H1 (cell line): ENCODE data around the gene TMEM161A. TPM values are rescaled to one million over a fixed set of nuclear protein-coding genes. Genes with fewer than 3 reads are reported as not detected.

Experiments used
- CTCF ChIA-PET: fragments of 300-600 bp; sonication (Branson Sonifier 250); formaldehyde crosslinking; loops from one replicate; lab custom pipeline; 2021; ENCODE audit not compliant: partially characterized antibody; lab: Charles Lee
- POLR2A ChIA-PET: fragments of 300-600 bp; sonication (Branson Sonifier 250); formaldehyde crosslinking; loops from one replicate; lab custom pipeline; 2021; ENCODE audit warnings: inconsistent platforms; ENCODE audit not compliant: partially characterized antibody; lab: Charles Lee
- DNase-seq, 2 experiments: peaks; one replicate each; pipeline versions ENCODE4 v3.0.0 to v3.0.0-alpha.2; 2010 to 2022; ENCODE audit warnings: low spot score in 2 of 2, low read depth in 1 of 2, mixed read lengths in 1 of 2
- FAIRE-seq: peaks from 2 replicates; lab custom pipeline; 2011; peaks lifted over from hg19 to GRCh38; lab: Jason Lieb, UNC
- H2AFZ ChIP-seq: 2 replicates; pipeline ENCODE4 v1.8.1; 2012; ENCODE audit warnings: low read length, inconsistent platforms
- H2AK5ac ChIP-seq: 2 replicates; pipeline ENCODE4 v1.6.1; 2013; ENCODE audit warnings: low read depth, low read length
- H2BK120ac ChIP-seq: replicated peaks from 2 replicates; pipeline ENCODE3; 2013; ENCODE audit warnings: low read depth, low read length, inconsistent platforms
- H2BK12ac ChIP-seq: 2 replicates; pipeline ENCODE4 v1.6.1; 2013; ENCODE audit warnings: low read depth, low read length
- H2BK15ac ChIP-seq: 2 replicates; pipeline ENCODE4 v1.6.1; 2013; ENCODE audit warnings: low read length
- H2BK20ac ChIP-seq: 2 replicates; pipeline ENCODE4 v1.6.1; 2013; ENCODE audit warnings: low read length
- H2BK5ac ChIP-seq: 2 replicates; pipeline ENCODE4 v1.6.1; 2013; ENCODE audit warnings: low read depth, low read length
- H3K14ac ChIP-seq: 2 replicates; pipeline ENCODE4 v1.6.1; 2013; ENCODE audit warnings: inconsistent platforms; ENCODE audit not compliant: insufficient read length
- H3K18ac ChIP-seq: 2 replicates; pipeline ENCODE4 v1.6.1; 2013; ENCODE audit warnings: low read length; ENCODE audit errors: extremely low read depth
- H3K23ac ChIP-seq: 2 replicates; pipeline ENCODE4 v1.6.1; 2013; ENCODE audit warnings: inconsistent platforms; ENCODE audit not compliant: insufficient read length
- H3K23me2 ChIP-seq: 2 replicates; pipeline ENCODE4 v1.6.1; 2013; ENCODE audit warnings: low read depth, low read length
- H3K27ac ChIP-seq: 2 replicates; pipeline ENCODE4 v1.6.1; 2011; ENCODE audit warnings: low read depth, low read length, inconsistent platforms
- H3K27me3 ChIP-seq, 4 experiments: replicated peaks in 1 of 4; 1 replicate in 1 of 4; 2 replicates in 3 of 4; pipeline versions ENCODE4 v1.6.1 to v1.8.1; 2011 to 2013; ENCODE audit warnings: low read length in 3 of 4, mild to moderate bottlenecking in 3 of 4, inconsistent platforms in 2 of 4, mixed read lengths in 2 of 4, moderate library complexity in 1 of 4; ENCODE audit not compliant: control insufficient read depth in 3 of 4, insufficient read depth in 3 of 4; ENCODE audit errors: extremely low read depth in 1 of 4
- H3K36me3 ChIP-seq, 4 experiments: 2 replicates each; pipeline versions ENCODE4 v1.6.1 to v1.8.1; 2011 to 2013; ENCODE audit warnings: mild to moderate bottlenecking in 4 of 4, low read length in 3 of 4, moderate library complexity in 2 of 4, control low read depth in 1 of 4, inconsistent platforms in 1 of 4; ENCODE audit not compliant: insufficient read depth in 4 of 4, control insufficient read depth in 2 of 4
- H3K4ac ChIP-seq: replicated peaks from 2 replicates; pipeline ENCODE3; 2013; ENCODE audit warnings: low read length, low read depth, mixed read lengths, inconsistent platforms; ENCODE audit not compliant: insufficient read length
- H3K4me1 ChIP-seq, 4 experiments: replicated peaks in 1 of 4; 1 replicate in 1 of 4; 2 replicates in 3 of 4; pipeline versions ENCODE4 v1.6.1 to v1.8.1; 2011 to 2013; ENCODE audit warnings: low read length in 3 of 4, inconsistent platforms in 2 of 4, mixed read lengths in 1 of 4; ENCODE audit not compliant: insufficient read depth in 4 of 4, control insufficient read depth in 3 of 4
- H3K4me2 ChIP-seq, 2 experiments: 2 replicates each; pipeline versions ENCODE4 v1.6.1 to v1.8.1; 2011 to 2013; ENCODE audit warnings: low read depth in 2 of 2, low read length in 2 of 2, control low read depth in 1 of 2, inconsistent platforms in 1 of 2, mild to moderate bottlenecking in 1 of 2; ENCODE audit not compliant: insufficient read depth in 1 of 2
- H3K4me3 ChIP-seq, 4 experiments: fragments of 200-600, 300-600 bp in 1 of 4; sonication (generic), shearing (Covaris generic), sonication (Bioruptor Twin) in 1 of 4; 2 replicates each; pipeline versions ENCODE4 v1.5.1 to v1.8.1; 2011 to 2016; ENCODE audit warnings: low read length in 4 of 4, low read depth in 3 of 4, control low read depth in 2 of 4, inconsistent platforms in 2 of 4, mild to moderate bottlenecking in 2 of 4, mixed read lengths in 1 of 4, moderate library complexity in 1 of 4; ENCODE audit not compliant: insufficient read depth in 2 of 4; ENCODE audit errors: extremely low read depth in 1 of 4
- H3K56ac ChIP-seq: replicated peaks from 2 replicates; pipeline ENCODE3; 2013; ENCODE audit warnings: low read depth, mild to moderate bottlenecking, mixed read lengths, low read length, inconsistent platforms; ENCODE audit not compliant: insufficient read length
- H3K79me1 ChIP-seq: 2 replicates; pipeline ENCODE4 v1.6.1; 2013; ENCODE audit warnings: low read depth, low read length, control low read depth
- H3K79me2 ChIP-seq, 2 experiments: 2 replicates each; pipeline versions ENCODE4 v1.6.1 to v1.8.1; 2012 to 2013; ENCODE audit warnings: low read length in 2 of 2, mild to moderate bottlenecking in 2 of 2, inconsistent platforms in 1 of 2; ENCODE audit not compliant: insufficient read depth in 2 of 2, control insufficient read depth in 1 of 2
- H3K9ac ChIP-seq, 4 experiments: replicated peaks in 1 of 4; 1 replicate in 1 of 4; 2 replicates in 3 of 4; pipeline versions ENCODE4 v1.6.1 to v1.8.1; 2011 to 2013; ENCODE audit warnings: low read depth in 3 of 4, low read length in 3 of 4, control low read depth in 2 of 4, mild to moderate bottlenecking in 2 of 4, moderate library complexity in 2 of 4, inconsistent platforms in 1 of 4; ENCODE audit errors: extremely low read depth in 1 of 4
- H3K9me3 ChIP-seq, 2 experiments: 2 replicates each; pipeline versions ENCODE4 v1.6.1 to v1.8.1; 2012 to 2013; ENCODE audit warnings: mild to moderate bottlenecking in 2 of 2, moderate library complexity in 2 of 2, control low read depth in 1 of 2, inconsistent platforms in 1 of 2, low read depth in 1 of 2, low read length in 1 of 2, mixed read lengths in 1 of 2; ENCODE audit not compliant: insufficient read depth in 2 of 2
- H4K20me1 ChIP-seq, 2 experiments: replicated peaks in 1 of 2; 2 replicates each; pipeline versions ENCODE3 to v1.8.1; 2011 to 2013; ENCODE audit warnings: inconsistent platforms in 2 of 2, low read length in 2 of 2, mild to moderate bottlenecking in 1 of 2; ENCODE audit not compliant: insufficient read depth in 2 of 2, control insufficient read depth in 1 of 2
- H4K5ac ChIP-seq: 2 replicates; pipeline ENCODE4 v1.6.1; 2013; ENCODE audit warnings: low read length, low read depth, mixed read lengths, inconsistent platforms; ENCODE audit not compliant: insufficient read length
- H4K8ac ChIP-seq: 2 replicates; pipeline ENCODE4 v1.8.0; 2013; ENCODE audit warnings: mild to moderate bottlenecking, moderate library complexity, low read length, inconsistent platforms; ENCODE audit not compliant: insufficient read depth; ENCODE audit errors: extremely low read depth
- H4K91ac ChIP-seq: replicated peaks from 2 replicates; pipeline ENCODE3; 2013; ENCODE audit warnings: low read length, mixed read lengths, inconsistent platforms; ENCODE audit not compliant: insufficient read length
- CBX8 ChIP-seq: fragments of 300-800, 300-1000 bp; sonication (generic); IDR thresholded peaks from 2 replicates; pipeline ENCODE4 v1.7.1; 2016; ENCODE audit warnings: low read depth, low read length, borderline replicate concordance
- JUND ChIP-seq: IDR thresholded peaks from 2 replicates; pipeline ENCODE4 v1.6.1; 2011; ENCODE audit warnings: mild to moderate bottlenecking, improper control_type of control experiment, low read length
- NRF1 ChIP-seq: IDR thresholded peaks from 2 replicates; pipeline ENCODE4 v1.6.1; 2011; ENCODE audit warnings: mild to moderate bottlenecking, low read depth, low read length, improper control_type of control experiment
- SUZ12 ChIP-seq: fragments of 200-600 bp; sonication (generic); IDR thresholded peaks from 2 replicates; pipeline ENCODE4 v1.6.1; 2012; ENCODE audit warnings: mild to moderate bottlenecking, inconsistent platforms, low read length, moderate library complexity, mixed read lengths
- WGBS, 2 experiments: shearing (Covaris generic) in 1 of 2; methylation state at CpG; one replicate each; pipeline versions ENCODE4 v1.1.6 to v1.1.7; 2013 to 2015; ENCODE audit warnings: low lambda C conversion rate in 2 of 2, mixed read lengths in 2 of 2, inconsistent platforms in 1 of 2, low coverage in 1 of 2, missing lambda C conversion rate in 1 of 2; ENCODE audit not compliant: insufficient replicate concordance in 2 of 2, insufficient coverage in 1 of 2, insufficient read length in 1 of 2; ENCODE audit errors: extremely low coverage in 1 of 2, missing lambda C conversion rate in 1 of 2; 5-methylcytosine and 5-hydroxymethylcytosine counted together
- polyA plus RNA-seq, 7 experiments: library from polyadenylated mRNA; depleted of rRNA in 3 of 7; stranded (reverse) in 5 of 7; unstranded in 2 of 7; fragments of >200 nt in 5 of 7; fragments of 200-250 nt in 2 of 7; gene quantifications; 1 replicate in 5 of 7; 2 replicates in 1 of 7; 4 replicates in 1 of 7; pipeline versions ENCODE4 v1.2.1 to v1.2.3, GENCODE V29; 2011 to 2013; ENCODE audit warnings: missing spikeins in 2 of 7, mixed read lengths in 2 of 7
- total RNA-seq: library from RNA; stranded (reverse); fragmentation: NEBNext Ultra II Directional; extraction: Animal tissue kit (Norgen Biotek cat#: 25700); gene quantifications from 2 replicates; pipeline ENCODE4 v1.2.1, GENCODE V29; 2021

TMEM161A gene
- total and polyA plus RNA-seq, 2 of the 8 experiments (the other 6 are each of a cell fraction or from before 2014, with no cell fraction given): 47.8 to 103 TPM

- WGBS, 2 experiments: 87% methylated on average over 6 of the region's 6 CpGs; no CpG with 5 or more reads in 1 of the 2 experiments
- DNase-seq: no peak
- Histone ChIP-seq H3K14ac (no peak overlapping the region), H3K9me3 (no peaks in the 10 kb centered on the region), H4K20me1 (peaks cover 0 to 8% of the 10 kb centered on the region in 2 experiments), H3K4me3 (no peak overlapping the region), H3K4me1 (no peaks in the 10 kb centered on the region), H3K56ac (no peak overlapping the region), H3K9ac (no peak overlapping the region), H3K27ac (no peak overlapping the region), H2BK5ac (no peak overlapping the region), H3K23me2 (no peaks in the 10 kb centered on the region; the same call in 1 of the 2 replicates), H3K18ac (no peak overlapping the region), H2BK20ac (no peak overlapping the region), H4K5ac (no peak overlapping the region), H2BK120ac (no peak overlapping the region), H3K23ac (no peak overlapping the region), H2BK12ac (no peak overlapping the region), H3K79me1 (0 out of 2 replicates have a peak, but pooled peaks cover 2% of the 10 kb centered on the region), H3K36me3 (no peaks in the 10 kb centered on the region), H4K91ac (no peak overlapping the region), H2AK5ac (no peak overlapping the region), H3K4ac (no peak overlapping the region), H3K79me2 (no peaks in the 10 kb centered on the region), H4K8ac (no peak overlapping the region), H3K27me3 (peaks cover 0 to 29% (median 15%) of the 10 kb centered on the region in 4 experiments; a peak in 6 of 7 replicates), H3K4me2 (no peak overlapping the region), H2AFZ (no peak overlapping the region), H2BK15ac (no peak overlapping the region)
- TF ChIP-seq SUZ12: no peak
- TF ChIP-seq JUND: no peak
- TF ChIP-seq CBX8: no peak
- TF ChIP-seq NRF1: no peak
- no peak for FAIRE-seq
- ChIA-PET POLR2A (interaction anchor here (0.6 to 2.0 kb wide), 3 partner anchors 11 to 452 kb away, joined by 4 read pairs; no protein-coding TSS in a partner anchor), CTCF (interaction anchor here (0.7 to 1.2 kb wide), 2 partner anchors 12 to 807 kb away, joined by 3 to 4 read pairs; no protein-coding TSS in a partner anchor)
Measured at GRCh38 chr19:19078801-19079200, 59.5 kb downstream of the TMEM161A start.
